WTC11 (cell line): ENCODE data around the gene KRTAP5-11. TPM values are rescaled to one million over a fixed set of nuclear protein-coding genes. Genes with fewer than 3 reads are reported as not detected.

Experiments used
- ATAC-seq: fragments of 200-7000 bp; cut with Tn5 transposase; 2 replicates; pipeline ENCODE4 v1.10.0; 2021; ENCODE audit warnings: mild to moderate bottlenecking, moderate library complexity
- CTCF ChIA-PET: fragments of 300-600 bp; sonication (Branson Sonifier 250); formaldehyde crosslinking; loops from one replicate; lab custom pipeline; 2021; ENCODE audit warnings: antibody characterized with exemption; lab: Charles Lee
- POLR2A ChIA-PET: fragments of 350-600 bp; sonication (Branson Sonifier 250); formaldehyde crosslinking; loops from one replicate; lab custom pipeline; 2021; ENCODE audit warnings: antibody characterized with exemption; lab: Charles Lee
- DNase-seq: peaks from one replicate; pipeline ENCODE4 v3.0.0; 2021; ENCODE audit warnings: low spot score
- H3K27ac Mint-ChIP-seq: 2 replicates; pipeline ENCODE4 v1.8.0; 2021; ENCODE audit warnings: mixed read lengths
- H3K27me3 Mint-ChIP-seq: 2 replicates; pipeline ENCODE4 v1.8.0; 2021; ENCODE audit warnings: low read depth, mild to moderate bottlenecking, moderate library complexity, mixed read lengths
- H3K36me3 Mint-ChIP-seq: 2 replicates; pipeline ENCODE4 v1.8.0; 2021; ENCODE audit warnings: mixed read lengths
- H3K4me1 Mint-ChIP-seq: 2 replicates; pipeline ENCODE4 v1.8.0; 2022; ENCODE audit warnings: mixed read lengths
- H3K4me3 Mint-ChIP-seq: 2 replicates; pipeline ENCODE4 v1.8.0; 2021; ENCODE audit warnings: mild to moderate bottlenecking, moderate library complexity, mixed read lengths
- H3K9me3 Mint-ChIP-seq: 2 replicates; pipeline ENCODE4 v1.8.0; 2021; ENCODE audit warnings: mixed read lengths
- ETV6 ChIP-seq: sonication (generic); formaldehyde crosslinking; IDR thresholded peaks from 2 replicates; pipeline ENCODE4 v1.8.1; 2022; ENCODE audit warnings: mild to moderate bottlenecking, missing genetic modification reagents
- GTF2I ChIP-seq: fragments of 250-450 bp; sonication (Bioruptor Pico); conservative IDR thresholded peaks from 2 replicates; pipeline ENCODE4 v1.4.0; 2021; ENCODE audit warnings: mild to moderate bottlenecking
- NFATC4 ChIP-seq: fragments of 250-450 bp; sonication (Bioruptor Pico); IDR thresholded peaks from 2 replicates; pipeline ENCODE4 v1.9.0; 2021; ENCODE audit warnings: mild to moderate bottlenecking
- NFYB ChIP-seq: sonication (generic); formaldehyde crosslinking; conservative IDR thresholded peaks from 2 replicates; pipeline ENCODE4 v1.8.0; 2022; ENCODE audit warnings: low read depth, missing genetic modification reagents
- PRRX2 ChIP-seq: fragments of 250-450 bp; sonication (Bioruptor Pico); IDR thresholded peaks from 2 replicates; pipeline ENCODE4 v1.8.0; 2021; ENCODE audit warnings: mild to moderate bottlenecking
- SMAD4 ChIP-seq: sonication (generic); formaldehyde crosslinking; IDR thresholded peaks from 2 replicates; pipeline ENCODE4 v1.8.0; 2022; ENCODE audit warnings: mild to moderate bottlenecking, missing genetic modification reagents
- TP53 ChIP-seq: sonication (generic); formaldehyde crosslinking; IDR thresholded peaks from 2 replicates; pipeline ENCODE4 v1.8.1; 2023; ENCODE audit warnings: mild to moderate bottlenecking, missing genetic modification reagents
- total RNA-seq: library from RNA; stranded (reverse); gene quantifications from 3 replicates; pipeline ENCODE4 v1.2.3, GENCODE V29; 2021
- TF ChIP-seq, protein P1 (sequence below): sonication (generic); formaldehyde crosslinking; IDR thresholded peaks from 2 replicates; pipeline ENCODE4 v1.8.1; 2022; ENCODE audit warnings: mild to moderate bottlenecking, moderate library complexity, missing genetic modification reagents
- TF ChIP-seq, protein P2 (sequence below): sonication (generic); formaldehyde crosslinking; IDR thresholded peaks from 2 replicates; pipeline ENCODE4 v1.8.1; 2022; ENCODE audit warnings: low read depth, missing genetic modification reagents, borderline replicate concordance
- TF ChIP-seq, protein P3 (sequence below): sonication (generic); formaldehyde crosslinking; IDR thresholded peaks from 2 replicates; pipeline ENCODE4 v1.8.1; 2023; ENCODE audit warnings: mild to moderate bottlenecking, missing genetic modification reagents, borderline replicate concordance
- TF ChIP-seq, protein P4 (sequence below): fragments of 250-450 bp; sonication (Bioruptor Pico); IDR thresholded peaks from 2 replicates; pipeline ENCODE4 v1.9.0; 2021; ENCODE audit warnings: mild to moderate bottlenecking
- TF ChIP-seq, protein P5 (sequence below): fragments of 250-450 bp; sonication (Bioruptor Pico); IDR thresholded peaks from 2 replicates; pipeline ENCODE4 v2.1.2; 2022; ENCODE audit warnings: mild to moderate bottlenecking, moderate library complexity
- TF ChIP-seq, protein P6 (sequence below): sonication (generic); formaldehyde crosslinking; IDR thresholded peaks from 2 replicates; pipeline ENCODE4 v1.8.0; 2023; ENCODE audit warnings: missing genetic modification reagents, mild to moderate bottlenecking, borderline replicate concordance

The KRTAP5-11 gene
- total RNA-seq, 1 experiment from 2014 or later = not detected

DNA sequence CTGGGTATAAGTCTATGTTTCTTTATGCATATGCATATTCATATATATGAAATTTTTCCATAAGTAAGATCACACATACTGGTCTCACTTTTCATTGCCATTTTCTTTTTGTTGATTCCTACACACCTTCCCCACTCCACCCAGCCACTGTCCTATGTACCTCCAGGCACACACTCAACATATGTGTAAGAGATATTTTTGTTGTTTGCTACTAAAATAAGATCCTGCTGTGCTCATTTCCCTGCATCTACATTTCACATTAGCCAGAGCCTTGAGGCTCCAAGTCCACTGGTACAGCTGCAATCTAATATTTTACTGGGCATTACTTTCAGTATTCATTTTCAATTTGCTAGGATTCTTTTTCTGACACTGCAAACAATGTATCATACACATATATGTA lies 25.4 kb downstream of the KRTAP5-11 start:
- H3K36me3 Mint-ChIP-seq = peaks cover 19% of the 10 kb centered on the region
- no peaks in the 10 kb centered on the region for H3K4me1 Mint-ChIP-seq
- no peak for DNase-seq
- no peak for ATAC-seq
- TF ChIP-seq, protein P1, sequence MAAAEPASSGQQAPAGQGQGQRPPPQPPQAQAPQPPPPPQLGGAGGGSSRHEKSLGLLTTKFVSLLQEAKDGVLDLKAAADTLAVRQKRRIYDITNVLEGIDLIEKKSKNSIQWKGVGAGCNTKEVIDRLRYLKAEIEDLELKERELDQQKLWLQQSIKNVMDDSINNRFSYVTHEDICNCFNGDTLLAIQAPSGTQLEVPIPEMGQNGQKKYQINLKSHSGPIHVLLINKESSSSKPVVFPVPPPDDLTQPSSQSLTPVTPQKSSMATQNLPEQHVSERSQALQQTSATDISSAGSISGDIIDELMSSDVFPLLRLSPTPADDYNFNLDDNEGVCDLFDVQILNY (CRISPR knock-in tag) = no peak
- TF ChIP-seq, protein P2, sequence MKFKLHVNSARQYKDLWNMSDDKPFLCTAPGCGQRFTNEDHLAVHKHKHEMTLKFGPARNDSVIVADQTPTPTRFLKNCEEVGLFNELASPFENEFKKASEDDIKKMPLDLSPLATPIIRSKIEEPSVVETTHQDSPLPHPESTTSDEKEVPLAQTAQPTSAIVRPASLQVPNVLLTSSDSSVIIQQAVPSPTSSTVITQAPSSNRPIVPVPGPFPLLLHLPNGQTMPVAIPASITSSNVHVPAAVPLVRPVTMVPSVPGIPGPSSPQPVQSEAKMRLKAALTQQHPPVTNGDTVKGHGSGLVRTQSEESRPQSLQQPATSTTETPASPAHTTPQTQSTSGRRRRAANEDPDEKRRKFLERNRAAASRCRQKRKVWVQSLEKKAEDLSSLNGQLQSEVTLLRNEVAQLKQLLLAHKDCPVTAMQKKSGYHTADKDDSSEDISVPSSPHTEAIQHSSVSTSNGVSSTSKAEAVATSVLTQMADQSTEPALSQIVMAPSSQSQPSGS (CRISPR knock-in tag) = no peak
- TF ChIP-seq, protein P3, sequence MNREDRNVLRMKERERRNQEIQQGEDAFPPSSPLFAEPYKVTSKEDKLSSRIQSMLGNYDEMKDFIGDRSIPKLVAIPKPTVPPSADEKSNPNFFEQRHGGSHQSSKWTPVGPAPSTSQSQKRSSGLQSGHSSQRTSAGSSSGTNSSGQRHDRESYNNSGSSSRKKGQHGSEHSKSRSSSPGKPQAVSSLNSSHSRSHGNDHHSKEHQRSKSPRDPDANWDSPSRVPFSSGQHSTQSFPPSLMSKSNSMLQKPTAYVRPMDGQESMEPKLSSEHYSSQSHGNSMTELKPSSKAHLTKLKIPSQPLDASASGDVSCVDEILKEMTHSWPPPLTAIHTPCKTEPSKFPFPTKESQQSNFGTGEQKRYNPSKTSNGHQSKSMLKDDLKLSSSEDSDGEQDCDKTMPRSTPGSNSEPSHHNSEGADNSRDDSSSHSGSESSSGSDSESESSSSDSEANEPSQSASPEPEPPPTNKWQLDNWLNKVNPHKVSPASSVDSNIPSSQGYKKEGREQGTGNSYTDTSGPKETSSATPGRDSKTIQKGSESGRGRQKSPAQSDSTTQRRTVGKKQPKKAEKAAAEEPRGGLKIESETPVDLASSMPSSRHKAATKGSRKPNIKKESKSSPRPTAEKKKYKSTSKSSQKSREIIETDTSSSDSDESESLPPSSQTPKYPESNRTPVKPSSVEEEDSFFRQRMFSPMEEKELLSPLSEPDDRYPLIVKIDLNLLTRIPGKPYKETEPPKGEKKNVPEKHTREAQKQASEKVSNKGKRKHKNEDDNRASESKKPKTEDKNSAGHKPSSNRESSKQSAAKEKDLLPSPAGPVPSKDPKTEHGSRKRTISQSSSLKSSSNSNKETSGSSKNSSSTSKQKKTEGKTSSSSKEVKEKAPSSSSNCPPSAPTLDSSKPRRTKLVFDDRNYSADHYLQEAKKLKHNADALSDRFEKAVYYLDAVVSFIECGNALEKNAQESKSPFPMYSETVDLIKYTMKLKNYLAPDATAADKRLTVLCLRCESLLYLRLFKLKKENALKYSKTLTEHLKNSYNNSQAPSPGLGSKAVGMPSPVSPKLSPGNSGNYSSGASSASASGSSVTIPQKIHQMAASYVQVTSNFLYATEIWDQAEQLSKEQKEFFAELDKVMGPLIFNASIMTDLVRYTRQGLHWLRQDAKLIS (CRISPR knock-in tag) = no peak
- TF ChIP-seq NFATC4 (CRISPR knock-in tag) = no peak
- no peak for TF ChIP-seq ETV6 (CRISPR knock-in tag)
- TF ChIP-seq NFYB (CRISPR knock-in tag) = no peak
- no peak for TF ChIP-seq PRRX2
- TF ChIP-seq, protein P4, sequence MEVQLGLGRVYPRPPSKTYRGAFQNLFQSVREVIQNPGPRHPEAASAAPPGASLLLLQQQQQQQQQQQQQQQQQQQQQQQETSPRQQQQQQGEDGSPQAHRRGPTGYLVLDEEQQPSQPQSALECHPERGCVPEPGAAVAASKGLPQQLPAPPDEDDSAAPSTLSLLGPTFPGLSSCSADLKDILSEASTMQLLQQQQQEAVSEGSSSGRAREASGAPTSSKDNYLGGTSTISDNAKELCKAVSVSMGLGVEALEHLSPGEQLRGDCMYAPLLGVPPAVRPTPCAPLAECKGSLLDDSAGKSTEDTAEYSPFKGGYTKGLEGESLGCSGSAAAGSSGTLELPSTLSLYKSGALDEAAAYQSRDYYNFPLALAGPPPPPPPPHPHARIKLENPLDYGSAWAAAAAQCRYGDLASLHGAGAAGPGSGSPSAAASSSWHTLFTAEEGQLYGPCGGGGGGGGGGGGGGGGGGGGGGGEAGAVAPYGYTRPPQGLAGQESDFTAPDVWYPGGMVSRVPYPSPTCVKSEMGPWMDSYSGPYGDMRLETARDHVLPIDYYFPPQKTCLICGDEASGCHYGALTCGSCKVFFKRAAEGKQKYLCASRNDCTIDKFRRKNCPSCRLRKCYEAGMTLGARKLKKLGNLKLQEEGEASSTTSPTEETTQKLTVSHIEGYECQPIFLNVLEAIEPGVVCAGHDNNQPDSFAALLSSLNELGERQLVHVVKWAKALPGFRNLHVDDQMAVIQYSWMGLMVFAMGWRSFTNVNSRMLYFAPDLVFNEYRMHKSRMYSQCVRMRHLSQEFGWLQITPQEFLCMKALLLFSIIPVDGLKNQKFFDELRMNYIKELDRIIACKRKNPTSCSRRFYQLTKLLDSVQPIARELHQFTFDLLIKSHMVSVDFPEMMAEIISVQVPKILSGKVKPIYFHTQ (CRISPR knock-in tag) = no peak
- TF ChIP-seq, protein P5, sequence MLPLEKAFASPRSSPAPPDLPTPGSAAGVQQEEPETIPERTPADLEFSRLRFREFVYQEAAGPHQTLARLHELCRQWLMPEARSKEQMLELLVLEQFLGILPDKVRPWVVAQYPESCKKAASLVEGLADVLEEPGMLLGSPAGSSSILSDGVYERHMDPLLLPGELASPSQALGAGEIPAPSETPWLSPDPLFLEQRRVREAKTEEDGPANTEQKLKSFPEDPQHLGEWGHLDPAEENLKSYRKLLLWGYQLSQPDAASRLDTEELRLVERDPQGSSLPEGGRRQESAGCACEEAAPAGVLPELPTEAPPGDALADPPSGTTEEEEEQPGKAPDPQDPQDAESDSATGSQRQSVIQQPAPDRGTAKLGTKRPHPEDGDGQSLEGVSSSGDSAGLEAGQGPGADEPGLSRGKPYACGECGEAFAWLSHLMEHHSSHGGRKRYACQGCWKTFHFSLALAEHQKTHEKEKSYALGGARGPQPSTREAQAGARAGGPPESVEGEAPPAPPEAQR (CRISPR knock-in tag) = no peak
- TF ChIP-seq GTF2I = no peak
- no peak for TF ChIP-seq TP53 (CRISPR knock-in tag)
- TF ChIP-seq, protein P6, sequence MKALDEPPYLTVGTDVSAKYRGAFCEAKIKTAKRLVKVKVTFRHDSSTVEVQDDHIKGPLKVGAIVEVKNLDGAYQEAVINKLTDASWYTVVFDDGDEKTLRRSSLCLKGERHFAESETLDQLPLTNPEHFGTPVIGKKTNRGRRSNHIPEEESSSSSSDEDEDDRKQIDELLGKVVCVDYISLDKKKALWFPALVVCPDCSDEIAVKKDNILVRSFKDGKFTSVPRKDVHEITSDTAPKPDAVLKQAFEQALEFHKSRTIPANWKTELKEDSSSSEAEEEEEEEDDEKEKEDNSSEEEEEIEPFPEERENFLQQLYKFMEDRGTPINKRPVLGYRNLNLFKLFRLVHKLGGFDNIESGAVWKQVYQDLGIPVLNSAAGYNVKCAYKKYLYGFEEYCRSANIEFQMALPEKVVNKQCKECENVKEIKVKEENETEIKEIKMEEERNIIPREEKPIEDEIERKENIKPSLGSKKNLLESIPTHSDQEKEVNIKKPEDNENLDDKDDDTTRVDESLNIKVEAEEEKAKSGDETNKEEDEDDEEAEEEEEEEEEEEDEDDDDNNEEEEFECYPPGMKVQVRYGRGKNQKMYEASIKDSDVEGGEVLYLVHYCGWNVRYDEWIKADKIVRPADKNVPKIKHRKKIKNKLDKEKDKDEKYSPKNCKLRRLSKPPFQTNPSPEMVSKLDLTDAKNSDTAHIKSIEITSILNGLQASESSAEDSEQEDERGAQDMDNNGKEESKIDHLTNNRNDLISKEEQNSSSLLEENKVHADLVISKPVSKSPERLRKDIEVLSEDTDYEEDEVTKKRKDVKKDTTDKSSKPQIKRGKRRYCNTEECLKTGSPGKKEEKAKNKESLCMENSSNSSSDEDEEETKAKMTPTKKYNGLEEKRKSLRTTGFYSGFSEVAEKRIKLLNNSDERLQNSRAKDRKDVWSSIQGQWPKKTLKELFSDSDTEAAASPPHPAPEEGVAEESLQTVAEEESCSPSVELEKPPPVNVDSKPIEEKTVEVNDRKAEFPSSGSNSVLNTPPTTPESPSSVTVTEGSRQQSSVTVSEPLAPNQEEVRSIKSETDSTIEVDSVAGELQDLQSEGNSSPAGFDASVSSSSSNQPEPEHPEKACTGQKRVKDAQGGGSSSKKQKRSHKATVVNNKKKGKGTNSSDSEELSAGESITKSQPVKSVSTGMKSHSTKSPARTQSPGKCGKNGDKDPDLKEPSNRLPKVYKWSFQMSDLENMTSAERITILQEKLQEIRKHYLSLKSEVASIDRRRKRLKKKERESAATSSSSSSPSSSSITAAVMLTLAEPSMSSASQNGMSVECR (CRISPR knock-in tag) = no peak
- TF ChIP-seq SMAD4 (CRISPR knock-in tag) = no peak
- peaks cover 19% of the 10 kb centered on the region for H3K27me3 Mint-ChIP-seq
- H3K9me3 Mint-ChIP-seq = peaks cover 56% of the 10 kb centered on the region
- ChIA-PET CTCF (no interaction called here), POLR2A (no interaction called here)
- H3K27ac Mint-ChIP-seq = no peak overlapping the region
- H3K4me3 Mint-ChIP-seq = no peak overlapping the region
